ENCODE measurements around the gene ZDHHC11B.
"Not testable (repeated sequence)": the region's sequence is repeated elsewhere in the genome, so short reads cannot be mapped to it uniquely, and the experiment has no call there.

DNA sequence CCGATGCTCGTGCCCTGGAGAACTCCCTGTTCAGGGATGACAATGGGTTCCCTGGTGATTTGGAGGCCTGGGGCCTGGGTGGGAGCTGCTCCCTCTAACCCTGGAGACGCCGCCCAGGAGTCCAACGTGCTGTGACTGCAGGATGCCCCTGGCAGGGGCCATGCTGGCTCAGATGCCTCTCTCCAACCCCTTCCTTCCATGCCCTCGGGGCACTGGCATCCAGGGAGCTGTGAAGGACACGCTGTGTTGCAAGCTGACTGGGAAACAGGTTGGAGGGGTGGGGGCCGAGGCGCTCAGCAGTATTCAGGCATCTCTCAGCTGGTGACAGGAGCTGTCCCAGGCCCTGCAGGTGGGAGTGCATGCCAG, 9.0 kb downstream of the ZDHHC11B start:
- TF ChIP-seq, protein P1, sequence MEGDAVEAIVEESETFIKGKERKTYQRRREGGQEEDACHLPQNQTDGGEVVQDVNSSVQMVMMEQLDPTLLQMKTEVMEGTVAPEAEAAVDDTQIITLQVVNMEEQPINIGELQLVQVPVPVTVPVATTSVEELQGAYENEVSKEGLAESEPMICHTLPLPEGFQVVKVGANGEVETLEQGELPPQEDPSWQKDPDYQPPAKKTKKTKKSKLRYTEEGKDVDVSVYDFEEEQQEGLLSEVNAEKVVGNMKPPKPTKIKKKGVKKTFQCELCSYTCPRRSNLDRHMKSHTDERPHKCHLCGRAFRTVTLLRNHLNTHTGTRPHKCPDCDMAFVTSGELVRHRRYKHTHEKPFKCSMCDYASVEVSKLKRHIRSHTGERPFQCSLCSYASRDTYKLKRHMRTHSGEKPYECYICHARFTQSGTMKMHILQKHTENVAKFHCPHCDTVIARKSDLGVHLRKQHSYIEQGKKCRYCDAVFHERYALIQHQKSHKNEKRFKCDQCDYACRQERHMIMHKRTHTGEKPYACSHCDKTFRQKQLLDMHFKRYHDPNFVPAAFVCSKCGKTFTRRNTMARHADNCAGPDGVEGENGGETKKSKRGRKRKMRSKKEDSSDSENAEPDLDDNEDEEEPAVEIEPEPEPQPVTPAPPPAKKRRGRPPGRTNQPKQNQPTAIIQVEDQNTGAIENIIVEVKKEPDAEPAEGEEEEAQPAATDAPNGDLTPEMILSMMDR (IDR thresholded peaks at IDR 0.05; ENCODE audit: low read depth, low read length): not testable (repeated sequence)
- not testable (repeated sequence) for TF ChIP-seq EZH2phosphoT487 (IDR thresholded peaks at IDR 0.05; ENCODE audit: low read depth)

All from OCI-LY3 (cell line).